Fibroblast of peridontal ligament (primary cell): Measurements from ENCODE around the gene DPYSL5.
A peak's percentile ranks its signal among the peaks of the same experiment; 100 is the strongest.

ENCODE experiments used
- DNase-seq: peaks from one replicate; pipeline ENCODE4 v3.0.0-alpha.2; 2010; ENCODE audit errors: extremely low read depth

DPYSL5 gene

DNA sequence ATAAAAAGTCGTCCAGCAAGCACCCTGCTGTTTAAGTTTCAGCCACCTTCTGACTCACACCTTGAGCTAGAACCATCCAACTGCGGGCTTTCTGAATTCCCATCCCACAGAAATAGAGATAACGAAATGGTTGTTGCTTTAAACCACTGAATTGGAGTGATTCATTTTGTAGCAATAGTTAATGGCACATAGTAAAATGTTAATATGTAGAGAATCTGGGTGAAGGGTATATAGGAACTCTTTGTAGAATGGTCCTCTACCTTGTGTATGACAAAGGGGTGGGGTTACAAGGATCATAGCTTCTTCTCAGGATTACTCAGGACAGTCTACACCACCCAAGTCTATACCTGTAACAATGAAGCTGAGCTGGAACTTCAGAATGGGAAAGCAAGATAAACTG lies 120.1 kb downstream of the DPYSL5 start:
- DNase-seq = no peak

- DNase-seq = no peak
Measured at GRCh38 chr2:26969077-26969844, 121.3 kb downstream of the DPYSL5 start.

GRCh38 chr2:26970244-26970927 lies 122.5 kb downstream of the DPYSL5 start, which contains the start of gene MAPRE3:
Gene MAPRE3 (plus strand): TSS chr2:26970637. CDS start chr2:27022219, 51,582 bp downstream.
- peak; percentile 45 for DNase-seq

GRCh38 chr2:26970928-26971627 lies 123.1 kb downstream of the DPYSL5 start:
- peak; percentile 36 for DNase-seq

GRCh38 chr2:26971911-26972786 lies 124.2 kb downstream of the DPYSL5 start:
- no peak for DNase-seq

DNA sequence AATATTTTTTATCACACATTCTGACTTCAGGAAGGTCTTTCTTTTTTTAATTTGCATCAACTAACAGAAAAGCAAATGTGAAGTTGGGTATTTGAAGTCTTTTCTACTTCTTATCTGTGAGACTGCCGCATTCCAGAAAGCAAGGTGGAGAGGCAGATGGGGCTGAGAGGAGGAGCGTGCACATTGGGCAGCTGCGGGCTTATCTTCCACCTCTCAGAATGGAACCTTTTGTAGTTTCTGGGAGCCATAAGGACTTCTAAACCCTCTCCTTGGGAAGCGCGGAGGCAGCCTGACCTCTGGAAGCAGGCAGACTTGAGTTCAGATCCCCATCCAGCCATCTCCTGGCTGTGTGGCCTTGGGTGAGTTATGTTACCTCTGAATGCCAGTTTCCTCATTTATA lies 126.4 kb downstream of the DPYSL5 start:
- no peak for DNase-seq

DNA sequence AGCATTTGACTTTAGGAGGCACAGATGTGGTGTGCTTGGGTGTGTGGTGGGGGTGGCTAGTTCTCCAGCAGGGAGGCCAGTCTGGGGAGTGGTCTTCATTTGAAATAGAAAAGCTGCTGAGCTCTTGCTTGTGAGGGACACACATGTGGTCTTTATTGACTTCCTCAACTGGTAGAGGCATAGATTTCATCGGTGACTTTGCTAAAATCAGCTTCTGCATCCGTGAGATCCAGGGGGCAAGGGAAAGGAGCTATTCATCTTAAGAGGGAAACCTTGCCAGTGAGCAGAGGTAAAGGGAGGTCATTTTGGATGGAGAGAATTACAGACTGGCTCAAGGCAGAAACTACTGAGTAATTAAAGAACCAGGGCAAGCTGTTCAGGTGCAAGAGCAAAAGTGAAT lies 127.2 kb downstream of the DPYSL5 start:
- no peak for DNase-seq

GRCh38 chr2:26975656-26976055 lies 127.7 kb downstream of the DPYSL5 start:
- DNase-seq = no peak

- peak; percentile 49 for DNase-seq
Measured at GRCh38 chr2:26976237-26976636, 128.3 kb downstream of the DPYSL5 start.

- no peak for DNase-seq
Measured at GRCh38 chr2:26977012-26977411, 129.1 kb downstream of the DPYSL5 start.

GRCh38 chr2:26978061-26978596 lies 130.2 kb downstream of the DPYSL5 start:
- no peak for DNase-seq

DNA sequence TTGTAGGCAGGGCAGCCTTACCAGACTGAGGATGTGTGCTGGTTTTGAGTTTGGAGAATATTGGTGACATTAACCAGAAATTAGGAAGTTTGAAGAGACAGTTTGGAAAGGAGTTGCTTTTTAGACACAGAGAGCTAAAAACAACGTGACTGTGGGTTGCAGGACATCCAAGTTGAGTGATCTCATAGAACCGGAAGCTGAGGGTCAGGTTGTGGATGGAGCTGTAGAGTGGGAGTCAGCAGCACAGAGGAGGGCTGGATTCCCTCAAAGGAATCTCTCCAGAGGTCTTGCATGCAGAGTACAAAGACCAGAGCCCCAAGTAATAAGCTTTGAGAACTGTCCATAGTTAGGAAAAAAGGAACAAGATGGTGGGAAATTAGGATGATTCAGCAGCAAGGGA lies 131.8 kb downstream of the DPYSL5 start:
- no peak for DNase-seq

DNA sequence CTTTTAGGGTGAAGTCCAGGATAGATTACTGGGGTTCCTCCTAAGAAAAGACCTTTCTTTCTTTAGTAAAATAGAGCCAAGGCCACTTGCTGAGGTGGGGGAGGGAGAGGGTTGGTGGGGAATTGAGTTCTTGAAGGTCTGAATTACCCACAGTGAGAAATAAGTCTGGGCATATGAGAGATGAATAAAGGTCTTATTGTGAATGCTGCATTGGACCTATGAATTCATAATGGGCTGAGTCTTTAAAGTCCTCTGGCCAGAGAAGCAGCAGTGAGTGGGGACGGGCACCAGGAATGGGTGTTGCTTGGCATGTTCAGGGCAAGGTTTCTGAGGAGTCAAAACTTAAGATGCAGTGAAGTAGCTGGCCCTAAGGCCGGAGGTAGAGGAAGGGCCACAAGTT lies 133.0 kb downstream of the DPYSL5 start:
- DNase-seq = no peak

- DNase-seq = no peak
Measured at GRCh38 chr2:26982102-26982742, 134.3 kb downstream of the DPYSL5 start.

DNA sequence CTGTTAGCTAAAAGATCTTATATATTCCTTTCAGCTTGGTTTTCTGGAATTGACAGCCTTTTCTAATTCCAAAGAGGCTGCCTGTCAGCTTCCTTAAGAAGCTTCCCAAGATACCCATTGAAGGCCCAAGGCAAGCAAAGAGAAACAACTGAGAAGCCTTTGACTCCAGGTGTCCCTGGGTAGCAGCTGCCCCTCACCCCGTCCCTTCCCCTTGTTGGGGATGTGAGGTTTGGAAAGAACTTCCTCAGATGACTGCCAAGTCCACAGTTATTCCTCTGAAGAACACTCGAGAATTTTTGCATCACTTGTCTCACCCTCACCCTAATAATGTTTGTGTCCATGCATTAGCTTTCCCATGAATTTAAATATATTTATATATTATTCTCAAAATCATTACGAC lies 135.8 kb downstream of the DPYSL5 start:
- no peak for DNase-seq

DNA sequence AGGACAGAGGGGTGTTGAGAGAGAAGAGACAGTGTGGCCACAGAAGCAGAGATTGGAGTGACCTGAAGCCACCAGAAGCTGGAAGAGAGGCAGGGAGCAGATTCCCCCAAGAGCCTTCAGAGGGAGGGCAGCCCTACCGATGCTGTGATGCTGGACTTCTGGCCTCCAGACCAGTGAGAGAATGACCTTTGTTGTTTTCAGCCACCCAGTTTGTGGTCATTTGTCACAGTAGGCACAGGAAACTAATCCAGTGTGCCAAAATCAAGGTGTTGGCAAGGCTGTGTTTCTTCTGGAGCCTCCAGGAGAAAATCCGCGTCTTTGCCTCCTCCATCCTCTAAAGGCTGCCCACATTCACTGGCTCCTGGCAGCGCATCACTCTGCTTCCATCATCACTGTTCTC lies 137.9 kb downstream of the DPYSL5 start:
- DNase-seq = no peak

DNA sequence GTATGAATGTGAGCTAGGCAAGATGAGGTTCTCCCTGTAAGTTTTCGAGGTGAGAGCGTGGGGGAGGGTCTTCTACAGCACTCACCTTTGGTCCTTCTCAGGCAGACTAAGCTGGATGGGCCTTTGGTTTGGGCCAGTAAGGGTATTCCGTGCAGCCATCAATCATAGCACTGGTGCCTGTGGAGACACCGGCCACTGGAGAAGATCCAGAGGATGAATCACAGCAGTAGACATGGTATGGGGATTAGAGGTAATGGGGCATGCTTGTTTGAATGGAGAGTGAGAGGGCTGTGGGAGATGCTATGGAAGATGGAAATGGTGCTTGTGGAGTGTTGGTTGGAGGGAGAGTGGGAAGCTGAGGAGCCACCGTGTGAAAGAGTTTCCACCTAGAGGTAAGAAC lies 138.6 kb downstream of the DPYSL5 start:
- no peak for DNase-seq

GRCh38 chr2:26988058-26988860 lies 140.3 kb downstream of the DPYSL5 start:
- peak; percentile 59 for DNase-seq

DNA sequence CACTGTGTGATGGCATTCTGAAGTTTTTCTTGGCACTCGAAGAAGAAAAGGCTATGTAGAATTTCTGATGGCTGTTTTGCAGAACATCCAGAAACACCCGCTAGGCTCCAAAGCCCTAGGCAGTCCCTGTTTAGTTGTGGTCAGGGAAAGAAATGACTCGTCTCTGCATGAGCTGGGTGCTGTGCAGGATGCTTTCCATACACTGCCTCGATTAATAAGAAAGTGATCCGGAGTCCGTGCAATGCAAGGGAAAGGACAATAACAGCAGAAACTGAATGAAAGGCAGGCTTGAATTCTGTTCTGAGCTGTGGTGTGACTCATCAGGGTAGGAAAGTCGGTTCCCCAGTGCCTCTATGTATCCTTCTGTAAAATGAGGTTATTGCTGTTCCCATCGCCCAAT lies 141.2 kb downstream of the DPYSL5 start:
- DNase-seq = peak; percentile 8

DNA sequence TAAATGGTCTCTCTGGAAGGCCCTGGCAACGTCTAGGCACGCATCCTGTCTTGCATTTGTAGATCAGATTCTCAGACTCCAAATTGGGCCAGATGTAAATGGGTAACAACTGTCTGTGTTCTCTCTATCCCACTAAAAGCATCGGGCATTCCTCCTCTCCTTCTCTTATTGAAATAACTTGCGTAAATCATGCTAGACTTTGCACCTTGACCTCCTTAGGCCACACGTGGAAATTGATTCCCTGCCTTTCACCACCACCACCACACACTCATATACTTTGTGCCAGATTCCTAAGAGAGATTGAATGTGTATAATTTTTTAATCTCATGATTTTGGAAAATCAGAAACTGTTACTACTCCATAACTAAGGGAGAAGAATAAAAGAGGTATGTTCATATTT lies 143.8 kb downstream of the DPYSL5 start:
- DNase-seq = no peak
